ENCODE measurements around the gene CDH4. TPM values are rescaled to one million over a fixed set of nuclear protein-coding genes. Genes with fewer than 3 reads are reported as not detected.

CDH4 gene
- total and polyA plus RNA-seq, 9 of the 15 experiments (the other 6 are each of a cell fraction or from before 2014, with no cell fraction given), result 0.04 TPM; not detected in 8

GRCh38 chr20:61538943-61539265 is 286.8 kb downstream of the CDH4 start (continued):
- TF ChIP-seq TAF9B (IDR thresholded peaks at IDR 0.05; ENCODE audit: partially characterized antibody) (no peak), DEAF1 (CRISPR knock-in tag; IDR thresholded peaks at IDR 0.05) (no peak), RAD21 (CRISPR knock-in tag; conservative IDR thresholded peaks at IDR 0.05 in 1 of 2, IDR thresholded peaks at IDR 0.05 in 1 of 2) (no peak), U2AF2 (optimal IDR thresholded peaks at IDR 0.05; ENCODE audit: low read depth, low read length) (no peak), ETV5 (CRISPR knock-in tag; IDR thresholded peaks at IDR 0.05; ENCODE audit: low read depth) (no peak), HMGXB4 (CRISPR knock-in tag; IDR thresholded peaks at IDR 0.05) (no peak), TCF7 (IDR thresholded peaks at IDR 0.05; ENCODE audit: borderline replicate concordance) (no peak), SIN3A (IDR thresholded peaks at IDR 0.05; ENCODE audit: borderline replicate concordance in 2 of 2, control insufficient read depth in 1 of 2, low read depth in 2 of 2, low read length in 2 of 2) (no peak), CGGBP1 (CRISPR knock-in tag; IDR thresholded peaks at IDR 0.05) (no peak), BMI1 (IDR thresholded peaks at IDR 0.05; ENCODE audit: low read length) (no peak), MEF2A (IDR thresholded peaks at IDR 0.05; ENCODE audit: control insufficient read depth, low read depth, low read length) (no peak), PATZ1 (CRISPR knock-in tag; IDR thresholded peaks at IDR 0.05; ENCODE audit: borderline replicate concordance) (no peak), SMARCC2 (IDR thresholded peaks at IDR 0.05; ENCODE audit: low read depth) (no peak)
